ENCODE results near the gene SYNPO2L. TPM values are rescaled to one million over a fixed set of nuclear protein-coding genes. Genes with fewer than 3 reads are reported as not detected.

Gene SYNPO2L
- total and polyA plus RNA-seq, 2 donors from 2014 or later: 0.15 to 0.38 TPM

- Histone ChIP-seq H3K27me3 (ENCODE audit: control insufficient read depth, insufficient read depth, low read length) (no peaks in the 10 kb centered on the region), H3K27ac (ENCODE audit: low read depth in 2 of 2, low read length in 2 of 2) (no peak overlapping the region), H3K9me3 (ENCODE audit: control insufficient read depth in 2 of 3, insufficient read depth in 1 of 3, low read length in 3 of 3) (no peaks in the 10 kb centered on the region), H3K4me3 (ENCODE audit: low read length in 3 of 3) (no peak overlapping the region), H3K4me1 (ENCODE audit: control insufficient read depth in 2 of 3, insufficient read depth in 2 of 3, low read depth in 1 of 3, low read length in 3 of 3) (no peaks in the 10 kb centered on the region), H3K9ac (ENCODE audit: low read length in 3 of 3) (no peak overlapping the region), H3K36me3 (ENCODE audit: control insufficient read depth in 2 of 3, insufficient read depth in 3 of 3, low read length in 3 of 3) (no peaks in the 10 kb centered on the region)
- FAIRE-seq: no peak
- peak in 4 of 5 donors; percentile 44 to 82 (median 61) for DNase-seq
- TF ChIP-seq CTCF (IDR thresholded peaks at IDR 0.05; ENCODE audit: borderline replicate concordance, extremely low read depth, insufficient read depth): no peak
- intact Hi-C loops (cut with DNase I): no loop called here
Measured at GRCh38 chr10:73601486-73601921, 54.3 kb downstream of the SYNPO2L start.

DNA sequence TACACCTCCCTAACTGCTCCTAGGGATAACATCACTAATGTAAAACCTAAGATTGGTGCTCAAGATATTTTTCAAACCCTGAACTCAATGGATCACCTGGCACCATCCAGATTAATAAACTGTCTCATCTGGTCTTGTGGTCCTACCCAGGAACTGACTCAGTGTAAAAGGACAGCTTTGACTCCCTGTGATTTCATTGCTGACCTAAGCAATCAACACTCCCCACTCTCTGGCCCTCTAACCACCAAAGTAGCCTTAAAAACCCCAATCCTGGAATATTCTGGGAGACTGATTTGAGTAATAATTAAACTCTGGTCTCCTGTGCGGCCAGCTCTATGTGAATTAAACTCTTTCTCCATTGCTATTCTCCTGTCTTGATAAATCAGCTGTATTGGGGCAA, 58.5 kb downstream of the SYNPO2L start:
- Histone ChIP-seq H3K27ac (ENCODE audit: low read depth in 2 of 2, low read length in 2 of 2) (no peak overlapping the region), H3K27me3 (ENCODE audit: control insufficient read depth, insufficient read depth, low read length) (no peaks in the 10 kb centered on the region), H3K9ac (ENCODE audit: low read length in 3 of 3) (no peak overlapping the region), H3K4me1 (ENCODE audit: control insufficient read depth in 2 of 3, insufficient read depth in 2 of 3, low read depth in 1 of 3, low read length in 3 of 3) (peaks cover 2 to 4% (median 2%) of the 10 kb centered on the region in 3 donors), H3K9me3 (ENCODE audit: control insufficient read depth in 2 of 3, insufficient read depth in 1 of 3, low read length in 3 of 3) (no peaks in the 10 kb centered on the region), H3K4me3 (ENCODE audit: low read length in 3 of 3) (no peak overlapping the region), H3K36me3 (ENCODE audit: control insufficient read depth in 2 of 3, insufficient read depth in 3 of 3, low read length in 3 of 3) (no peaks in the 10 kb centered on the region)
- FAIRE-seq (no peak), DNase-seq (no peak)
- intact Hi-C loops (cut with DNase I): no loop called here
- TF ChIP-seq CTCF (IDR thresholded peaks at IDR 0.05; ENCODE audit: borderline replicate concordance, extremely low read depth, insufficient read depth): no peak

Other genes starting within 250 kb of the SYNPO2L start
- gene ANXA7, start 242.0 kb downstream of the SYNPO2L start, total RNA-seq: 200 TPM
- 129 TPM for gene ANXA7, start 242.0 kb downstream of the SYNPO2L start, polyA plus RNA-seq (ENCODE audit: insufficient read depth, low read depth, low replicate concordance)
- 2.4 TPM for gene MSS51, start 222.5 kb downstream of the SYNPO2L start, total RNA-seq
- gene MSS51, start 222.5 kb downstream of the SYNPO2L start, polyA plus RNA-seq (ENCODE audit: insufficient read depth, low read depth, low replicate concordance): 0.95 TPM
- gene PPP3CB, start 160.0 kb downstream of the SYNPO2L start, total RNA-seq: 36.1 TPM
- gene PPP3CB, start 160.0 kb downstream of the SYNPO2L start, polyA plus RNA-seq (ENCODE audit: insufficient read depth, low read depth, low replicate concordance): 26.8 TPM
- 46.9 TPM for gene USP54, start 64.7 kb downstream of the SYNPO2L start, total RNA-seq
- gene USP54, start 64.7 kb downstream of the SYNPO2L start, polyA plus RNA-seq (ENCODE audit: insufficient read depth, low read depth, low replicate concordance): 5.8 TPM
- gene MYOZ1, start 14.6 kb downstream of the SYNPO2L start, total RNA-seq: 3.5 TPM
- 9.2 TPM for gene MYOZ1, start 14.6 kb downstream of the SYNPO2L start, polyA plus RNA-seq (ENCODE audit: insufficient read depth, low read depth, low replicate concordance)
- 9.9 TPM for gene AGAP5, start 42.1 kb upstream of the SYNPO2L start, total RNA-seq
- 3.8 TPM for gene AGAP5, start 42.1 kb upstream of the SYNPO2L start, polyA plus RNA-seq (ENCODE audit: insufficient read depth, low read depth, low replicate concordance)
- 66.9 TPM for gene SEC24C, start 88.3 kb upstream of the SYNPO2L start, total RNA-seq
- gene SEC24C, start 88.3 kb upstream of the SYNPO2L start, polyA plus RNA-seq (ENCODE audit: insufficient read depth, low read depth, low replicate concordance): 39.2 TPM
- 23.4 TPM for gene CHCHD1, start 126.0 kb upstream of the SYNPO2L start, total RNA-seq
- gene CHCHD1, start 126.0 kb upstream of the SYNPO2L start, polyA plus RNA-seq (ENCODE audit: insufficient read depth, low read depth, low replicate concordance): 105 TPM
- 91.8 TPM for gene ZSWIM8, start 129.6 kb upstream of the SYNPO2L start, total RNA-seq
- gene ZSWIM8, start 129.6 kb upstream of the SYNPO2L start, polyA plus RNA-seq (ENCODE audit: insufficient read depth, low read depth, low replicate concordance): 96.7 TPM
- gene NDST2, start 155.6 kb upstream of the SYNPO2L start, total RNA-seq: 42.6 TPM
- 11.7 TPM for gene NDST2, start 155.6 kb upstream of the SYNPO2L start, polyA plus RNA-seq (ENCODE audit: insufficient read depth, low read depth, low replicate concordance)
- 29.1 TPM for gene CAMK2G, start 218.5 kb upstream of the SYNPO2L start, total RNA-seq
- 21.0 TPM for gene CAMK2G, start 218.5 kb upstream of the SYNPO2L start, polyA plus RNA-seq (ENCODE audit: insufficient read depth, low read depth, low replicate concordance)